GM12892 (cell line): ENCODE data around the gene UBTD2.

ENCODE experiments used
- POLR2A ChIP-seq: IDR thresholded peaks from 2 replicates; pipeline ENCODE4 v1.6.1; 2011; ENCODE audit warnings: low read depth, low read length, control low read depth
- POLR2AphosphoS5 ChIP-seq: IDR thresholded peaks from 2 replicates; pipeline ENCODE4 v1.6.1; 2011; ENCODE audit warnings: low read depth, low read length, control low read depth

DNA sequence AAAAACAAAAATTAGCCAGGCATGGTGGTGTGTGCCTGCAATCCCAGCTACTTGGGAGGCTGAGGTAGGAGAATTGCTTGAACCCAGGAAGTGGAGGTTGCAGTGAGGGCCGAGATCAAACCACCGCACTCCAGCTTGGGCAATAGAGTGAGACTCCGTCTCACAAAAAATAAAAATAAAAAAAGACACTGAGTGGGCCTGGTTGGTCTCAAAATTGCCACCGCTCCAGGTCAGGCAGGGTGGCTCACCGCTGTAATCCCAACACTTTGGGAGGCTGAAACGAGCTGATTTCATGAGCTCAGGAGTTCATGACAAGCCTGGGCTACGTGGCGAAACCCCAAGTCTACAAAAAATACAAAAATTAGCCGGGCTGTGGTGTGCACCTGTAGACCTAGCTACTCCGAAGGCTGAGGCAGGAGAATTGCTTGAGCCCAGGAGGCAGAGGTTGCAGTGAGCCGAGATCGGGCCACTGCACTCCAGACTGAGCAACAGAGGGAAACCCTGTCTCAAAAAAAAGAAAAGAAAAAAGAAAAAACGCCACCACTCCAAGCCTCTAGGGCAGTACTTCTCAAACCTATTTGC is 97.4 kb downstream of the UBTD2 start:
- TF ChIP-seq POLR2AphosphoS5 (no peak), POLR2A (no peak)
